HCT116 (cell line): ENCODE results near the gene ADGRG6. TPM values are rescaled to one million over a fixed set of nuclear protein-coding genes. Genes with fewer than 3 reads are reported as not detected.

ENCODE experiments used
- ATAC-seq: fragments of 200-7000 bp; cut with Tn5 transposase; 2 replicates; pipeline ENCODE4 v1.9.1; 2020; ENCODE audit warnings: mild to moderate bottlenecking, moderate library complexity
- BruUV-seq: library from RNA; stranded (reverse); fragments of 400-500 nt; replicated peaks from 2 replicates; lab custom pipeline; 2021; lab: Mats Ljungman, UMichigan
- CTCF ChIA-PET: fragments of 300-600 bp; sonication (Branson Sonifier 250); formaldehyde crosslinking; loops from one replicate; lab custom pipeline; 2021; ENCODE audit warnings: antibody characterized with exemption; lab: Charles Lee
- POLR2A ChIA-PET: fragments of 300-600, 350-600 bp; sonication (Branson Sonifier 250); formaldehyde crosslinking; loops from one replicate; lab custom pipeline; 2021; ENCODE audit warnings: antibody characterized with exemption; lab: Charles Lee
- RAD21 ChIA-PET, 2 experiments: fragments of 300-600 bp; sonication (Branson Sonifier 250); formaldehyde crosslinking; loops; one replicate each; lab custom pipeline; 2023; ENCODE audit warnings: low total read pairs in 2 of 2; ENCODE audit not compliant: uncharacterized antibody in 2 of 2, unreplicated experiment in 2 of 2, low non-redundant PET in 1 of 2; lab: Charles Lee
- DNase-seq: peaks from one replicate; pipeline ENCODE4 v3.0.0-alpha.2; 2010; ENCODE audit warnings: low read depth, low spot score
- H2AFZ ChIP-seq: fragments of 200-600 bp; shearing (Covaris generic), sonication (generic); 2 replicates; pipeline ENCODE4 v1.6.1; 2017; ENCODE audit warnings: low read depth, mixed run types, mixed read lengths, antibody characterized with exemption, low read length; ENCODE audit not compliant: poor library complexity, severe bottlenecking
- H3K27ac ChIP-seq: 2 replicates; pipeline ENCODE4 v1.5.1; 2012; ENCODE audit warnings: low read depth, low read length
- H3K27me3 ChIP-seq: fragments of 200-600 bp; sonication (generic); 2 replicates; pipeline ENCODE4 v1.6.1; 2016; ENCODE audit warnings: mixed run types, low read length, mixed read lengths; ENCODE audit not compliant: insufficient read depth
- H3K36me3 ChIP-seq, 2 experiments: fragments of 200-500 bp in 1 of 2; fragments of 200-600 bp in 1 of 2; sonication (Bioruptor generic) in 1 of 2; sonication (generic) in 1 of 2; 2 replicates each; pipeline versions ENCODE4 v1.5.1 to v1.6.1; 2014 to 2016; ENCODE audit warnings: low read length in 2 of 2, inconsistent platforms in 1 of 2, mixed read lengths in 1 of 2, mixed run types in 1 of 2; ENCODE audit not compliant: insufficient read depth in 2 of 2, control insufficient read depth in 1 of 2
- H3K4me1 ChIP-seq, 2 experiments: fragments of 200-600 bp in 1 of 2; sonication (generic) in 1 of 2; 2 replicates each; pipeline versions ENCODE4 v1.5.1 to v1.6.1; 2012 to 2017; ENCODE audit warnings: low read length in 2 of 2, inconsistent platforms in 1 of 2, mild to moderate bottlenecking in 1 of 2, mixed read lengths in 1 of 2, mixed run types in 1 of 2, moderate library complexity in 1 of 2; ENCODE audit not compliant: insufficient read depth in 2 of 2, control insufficient read depth in 1 of 2
- H3K4me2 ChIP-seq: fragments of 200-600 bp; sonication (generic); 2 replicates; pipeline ENCODE4 v1.6.1; 2017; ENCODE audit warnings: mixed run types, low read length, mixed read lengths
- H3K4me3 ChIP-seq, 2 experiments: fragments of 200-600 bp in 1 of 2; sonication (generic) in 1 of 2; replicated peaks in 1 of 2; 2 replicates each; pipeline ENCODE4 v1.5.1; 2011 to 2016; ENCODE audit warnings: low read length in 2 of 2, control low read depth in 1 of 2, low read depth in 1 of 2, mild to moderate bottlenecking in 1 of 2, mixed read lengths in 1 of 2, mixed run types in 1 of 2
- H3K79me2 ChIP-seq: fragments of 200-600 bp; sonication (generic); 2 replicates; pipeline ENCODE4 v1.6.1; 2017; ENCODE audit warnings: mild to moderate bottlenecking, mixed run types, low read length, moderate library complexity, mixed read lengths; ENCODE audit not compliant: insufficient read depth
- H3K9ac ChIP-seq: fragments of 200-600 bp; sonication (generic); 2 replicates; pipeline ENCODE4 v1.6.1; 2016; ENCODE audit warnings: low read length, mixed read lengths
- H3K9me2 ChIP-seq: fragments of 200-600 bp; sonication (generic), shearing (Covaris generic); 2 replicates; pipeline ENCODE4 v1.6.1; 2017; ENCODE audit warnings: mixed run types, mild to moderate bottlenecking, moderate library complexity; ENCODE audit not compliant: insufficient read depth
- H3K9me3 ChIP-seq, 2 experiments: fragments of 200-500 bp in 1 of 2; fragments of 200-600 bp in 1 of 2; sonication (Bioruptor generic) in 1 of 2; sonication (generic) in 1 of 2; 2 replicates each; pipeline ENCODE4 v1.6.1; 2014 to 2017; ENCODE audit warnings: low read length in 2 of 2, mixed read lengths in 2 of 2, inconsistent platforms in 1 of 2, low read depth in 1 of 2, mild to moderate bottlenecking in 1 of 2, mixed run types in 1 of 2, moderate library complexity in 1 of 2; ENCODE audit not compliant: control insufficient read depth in 1 of 2, insufficient read depth in 1 of 2
- H4K20me1 ChIP-seq: fragments of 200-600 bp; sonication (generic), shearing (Covaris generic); 2 replicates; pipeline ENCODE4 v1.6.1; 2017; ENCODE audit warnings: mixed run types, mild to moderate bottlenecking, moderate library complexity; ENCODE audit not compliant: insufficient read depth
- CTCF ChIP-seq, 3 experiments: fragments of 200-600 bp in 1 of 3; sonication (generic) in 1 of 3; IDR thresholded peaks in 2 of 3; conservative IDR thresholded peaks in 1 of 3; 2 replicates each; pipeline ENCODE4 v1.5.1; 2012 to 2017; ENCODE audit warnings: low read depth in 2 of 3, low read length in 2 of 3, antibody characterized with exemption in 1 of 3, borderline replicate concordance in 1 of 3, control low read depth in 1 of 3, mild to moderate bottlenecking in 1 of 3, mixed read lengths in 1 of 3, mixed run types in 1 of 3, moderate library complexity in 1 of 3; ENCODE audit not compliant: insufficient read depth in 1 of 3
- EGR1 ChIP-seq: IDR thresholded peaks from 2 replicates; pipeline ENCODE4 v1.6.1; 2012; ENCODE audit warnings: low read depth
- ELF1 ChIP-seq: IDR thresholded peaks from 2 replicates; pipeline ENCODE4 v1.6.1; 2012; ENCODE audit warnings: low read depth, borderline replicate concordance
- EZH2phosphoT487 ChIP-seq: fragments of 200-600 bp; IDR thresholded peaks from 2 replicates; pipeline ENCODE4 v1.6.1; 2018; ENCODE audit warnings: antibody characterized with exemption, borderline replicate concordance
- FOSL1 ChIP-seq: IDR thresholded peaks from 2 replicates; pipeline ENCODE4 v1.6.1; 2012; ENCODE audit warnings: low read depth
- MAX ChIP-seq: IDR thresholded peaks from 2 replicates; pipeline ENCODE4 v1.6.1; 2012
- POLR2AphosphoS5 ChIP-seq: IDR thresholded peaks from 2 replicates; pipeline ENCODE4 v1.6.1; 2011; ENCODE audit warnings: mild to moderate bottlenecking, low read depth, low read length, moderate library complexity
- RAD21 ChIP-seq: IDR thresholded peaks from 2 replicates; pipeline ENCODE4 v1.6.1; 2012; ENCODE audit warnings: low read depth, mild to moderate bottlenecking
- REST ChIP-seq: IDR thresholded peaks from 2 replicates; pipeline ENCODE4 v1.6.1; 2012; ENCODE audit warnings: low read depth
- SIN3A ChIP-seq: IDR thresholded peaks from 2 replicates; pipeline ENCODE4 v1.6.1; 2012; ENCODE audit warnings: low read depth
- YY1 ChIP-seq: IDR thresholded peaks from 2 replicates; pipeline ENCODE4 v1.6.1; 2011; ENCODE audit warnings: low read length, low read depth, moderate library complexity, mild to moderate bottlenecking; ENCODE audit not compliant: insufficient replicate concordance; ENCODE audit errors: extremely low read depth
- ZFX ChIP-seq: fragments of 450-650 bp; IDR thresholded peaks from 2 replicates; pipeline ENCODE4 v1.6.1; 2017
- intact Hi-C: fragments of 100-400 bp; cut with micrococcal nuclease; formaldehyde crosslinking; loops from 2 replicates; pipeline ENCODE4 v1.10.0; 2022
- total RNA-seq: library from RNA; stranded (reverse); gene quantifications from one replicate; pipeline ENCODE4 v1.2.1, GENCODE V29; 2021; ENCODE audit not compliant: unreplicated experiment

Gene ADGRG6
- total RNA-seq, 1 experiment from 2014 or later, result 67.9 TPM

- no peak overlapping the region for H3K27ac ChIP-seq
- no peak overlapping the region for H3K4me3 ChIP-seq
- TF ChIP-seq YY1 (no peak), EZH2phosphoT487 (no peak), EGR1 (no peak), ELF1 (no peak), CTCF (IDR thresholded peaks at IDR 0.05 in 2 of 3, conservative IDR thresholded peaks at IDR 0.05 in 1 of 3; ENCODE audit: borderline replicate concordance in 1 of 3, insufficient read depth in 1 of 3, low read depth in 2 of 3, low read length in 2 of 3) (no peak), RAD21 (no peak), SIN3A (no peak), MAX (no peak), FOSL1 (no peak), REST (no peak), POLR2AphosphoS5 (no peak), ZFX (no peak)
- no TSS peak for BruUV-seq
- ChIA-PET RAD21 (no interaction called here), CTCF (no interaction called here), POLR2A (no interaction called here)
- H3K9me3 ChIP-seq, result no peaks in the 10 kb centered on the region
- intact Hi-C loops, result no loop called here
- H3K4me1 ChIP-seq, result no peaks in the 10 kb centered on the region
- no peaks in the 10 kb centered on the region for H3K79me2 ChIP-seq
- no peak overlapping the region for H3K4me2 ChIP-seq
- no peaks in the 10 kb centered on the region for H3K9me2 ChIP-seq
- no peaks in the 10 kb centered on the region for H4K20me1 ChIP-seq
- ATAC-seq, result no peak
- no peak overlapping the region for H2AFZ ChIP-seq
- H3K27me3 ChIP-seq, result no peaks in the 10 kb centered on the region
- peaks cover under 1 to 4% of the 10 kb centered on the region in 2 experiments; a peak in 1 of 4 replicates for H3K36me3 ChIP-seq
- no peak for DNase-seq
- no peak overlapping the region for H3K9ac ChIP-seq
These were observed 144.4 kb downstream of the ADGRG6 start for GRCh38 chr6:142446168-142446567.
